Loucy (cell line): Measurements from ENCODE around the gene KANSL3.

Source experiments
- CTCF ChIP-seq: fragments of 200-600 bp; sonication (generic); conservative IDR thresholded peaks from 2 replicates; pipeline ENCODE4 v1.5.1; 2014; ENCODE audit warnings: mild to moderate bottlenecking, antibody characterized with exemption, low read length
- EZH2phosphoT487 ChIP-seq: fragments of 200-600 bp; IDR thresholded peaks from 2 replicates; pipeline ENCODE4 v1.6.1; 2018; ENCODE audit warnings: antibody characterized with exemption, mild to moderate bottlenecking, moderate library complexity, borderline replicate concordance

DNA sequence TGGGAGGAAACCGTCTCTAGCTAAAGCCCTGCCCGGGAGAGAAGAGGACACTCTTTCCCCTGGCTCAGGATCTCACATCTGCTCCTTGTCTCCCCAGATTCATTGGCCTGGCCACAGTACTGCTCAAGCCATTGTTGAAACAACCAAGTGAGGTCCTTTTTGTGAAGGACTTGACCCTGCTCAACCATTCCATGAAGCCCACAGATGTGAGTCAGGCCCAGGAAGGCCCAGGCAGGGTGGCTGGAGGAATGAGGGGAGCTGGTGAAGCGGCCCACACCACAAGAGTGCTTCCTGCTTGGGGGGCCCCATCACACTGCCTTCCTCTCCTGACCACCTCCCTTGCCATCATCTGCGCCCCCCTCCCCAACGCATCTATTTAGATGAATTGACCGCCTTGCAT is 9.6 kb upstream of the KANSL3 start:
- no peak for TF ChIP-seq EZH2phosphoT487
- no peak for TF ChIP-seq CTCF
